SW 1271 (cell line): ENCODE measurements around the gene CDKN2C.

Experiments
- DNase-seq, 2 experiments: peaks; one replicate each; lab custom pipeline; 2025; lab: John Stamatoyannopoulos, UW

Gene CDKN2C

GRCh38 chr1:50964863-50965262, 5.2 kb upstream of the CDKN2C start:
- no peak for DNase-seq

GRCh38 chr1:50966991-50967390, 3.1 kb upstream of the CDKN2C start:
- DNase-seq = no peak

GRCh38 chr1:50967416-50968157, 2.5 kb upstream of the CDKN2C start:
- DNase-seq = no peak

GRCh38 chr1:50968158-50968820, 1.8 kb upstream of the CDKN2C start:
- peak; percentile 51 to 82 for DNase-seq

- peak in 1 of 2 experiments; percentile 70 for DNase-seq
These were observed 1.0 kb upstream of the CDKN2C start for GRCh38 chr1:50968821-50969610.

GRCh38 chr1:50970509-50970887, 453 bp downstream of the CDKN2C start:
- DNase-seq = no peak

- no peak for DNase-seq
These were observed 1.0 kb downstream of the CDKN2C start for GRCh38 chr1:50970931-50971582.

- DNase-seq = no peak
These were observed 1.8 kb downstream of the CDKN2C start for GRCh38 chr1:50971748-50972305.

- DNase-seq = no peak
These were observed 2.7 kb downstream of the CDKN2C start for GRCh38 chr1:50972766-50973165.

GRCh38 chr1:50973255-50973654, 3.2 kb downstream of the CDKN2C start:
- no peak for DNase-seq

- no peak for DNase-seq
These were observed 4.0 kb downstream of the CDKN2C start for GRCh38 chr1:50973875-50974617.

GRCh38 chr1:50974618-50974935, 4.5 kb downstream of the CDKN2C start:
- no peak for DNase-seq

GRCh38 chr1:50975436-50975835, 5.4 kb downstream of the CDKN2C start:
- no peak for DNase-seq

GRCh38 chr1:50976111-50976889, 6.3 kb downstream of the CDKN2C start:
- no peak for DNase-seq

GRCh38 chr1:50976890-50977574, 7.0 kb downstream of the CDKN2C start:
- DNase-seq = peak in 1 of 2 experiments; percentile 17

- DNase-seq = no peak
These were observed 7.6 kb downstream of the CDKN2C start for GRCh38 chr1:50977575-50978143.

GRCh38 chr1:50978144-50978851, 8.3 kb downstream of the CDKN2C start:
- peak; percentile 29 to 41 for DNase-seq

- peak in 1 of 2 experiments; percentile 50 for DNase-seq
These were observed 9.1 kb downstream of the CDKN2C start for GRCh38 chr1:50978852-50979781.
